ENCODE measurements around the gene OR2D2. TPM values are rescaled to one million over a fixed set of nuclear protein-coding genes. Genes with fewer than 3 reads are reported as not detected.

OR2D2 gene
- total and polyA plus RNA-seq, 9 donors = not detected

DNA sequence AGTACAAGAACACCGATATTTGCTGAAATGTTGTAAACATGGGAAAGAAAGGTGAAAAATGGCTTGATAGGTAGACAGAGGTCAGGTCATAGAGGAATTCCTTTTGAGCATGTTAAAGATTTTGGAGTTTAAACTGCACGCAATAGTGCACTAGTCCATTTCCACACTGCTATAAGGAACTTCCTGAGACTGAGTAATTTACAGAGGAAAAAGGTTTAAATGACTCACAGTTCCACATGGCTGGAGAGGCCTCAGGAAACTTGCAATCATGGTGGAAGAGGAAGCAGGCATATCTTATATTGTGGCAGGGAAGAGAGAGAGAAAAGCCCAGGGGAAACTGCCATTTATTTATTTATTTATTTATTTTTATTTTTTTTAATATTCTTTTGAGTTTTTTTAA lies 41.8 kb downstream of the OR2D2 start:
- Histone ChIP-seq H3K27me3 (ENCODE audit: control insufficient read depth, insufficient read depth, low read length) (no peaks in the 10 kb centered on the region), H3K9me3 (replicated peaks; ENCODE audit: control insufficient read depth, low read depth, low read length) (no peaks in the 10 kb centered on the region), H3K4me3 (ENCODE audit: low read length) (no peak overlapping the region), H3K27ac (ENCODE audit: low read length) (no peak overlapping the region), H3K36me3 (ENCODE audit: control insufficient read depth, insufficient read depth, low read length) (no peaks in the 10 kb centered on the region), H3K4me1 (ENCODE audit: control insufficient read depth, insufficient read depth, low read length) (no peaks in the 10 kb centered on the region)
- WGBS (ENCODE audit: insufficient coverage) = 83% methylated on average over 1 of the region's 2 CpGs
- DNase-seq = no peak

- no peak within 1 kb of the TSS for H3K27ac ChIP-seq (ENCODE audit: low read length)
- no peak within 1 kb of the TSS for H3K4me3 ChIP-seq (ENCODE audit: low read length)
- no peaks in the 10 kb centered on the region for H3K27me3 ChIP-seq (ENCODE audit: control insufficient read depth, insufficient read depth, low read length)
- no peaks in the 10 kb centered on the region for H3K36me3 ChIP-seq (ENCODE audit: control insufficient read depth, insufficient read depth, low read length)
- H3K4me1 ChIP-seq (ENCODE audit: control insufficient read depth, insufficient read depth, low read length) = no peaks in the 10 kb centered on the region
- DNase-seq = no peak
- H3K9me3 ChIP-seq (replicated peaks; ENCODE audit: control insufficient read depth, low read depth, low read length) = no peaks in the 10 kb centered on the region
- no CpG with 5 or more reads among the region's 3 CpGs for WGBS (ENCODE audit: insufficient coverage)
Observed at GRCh38 chr11:6845383-6845782, 46.9 kb downstream of the OR2D2 start, which contains the start of gene OR10A5. Gene OR10A5, plus strand, starts transcription at chr11:6845683. Its CDS starts 0 bp downstream, at chr11:6845683.

DNA sequence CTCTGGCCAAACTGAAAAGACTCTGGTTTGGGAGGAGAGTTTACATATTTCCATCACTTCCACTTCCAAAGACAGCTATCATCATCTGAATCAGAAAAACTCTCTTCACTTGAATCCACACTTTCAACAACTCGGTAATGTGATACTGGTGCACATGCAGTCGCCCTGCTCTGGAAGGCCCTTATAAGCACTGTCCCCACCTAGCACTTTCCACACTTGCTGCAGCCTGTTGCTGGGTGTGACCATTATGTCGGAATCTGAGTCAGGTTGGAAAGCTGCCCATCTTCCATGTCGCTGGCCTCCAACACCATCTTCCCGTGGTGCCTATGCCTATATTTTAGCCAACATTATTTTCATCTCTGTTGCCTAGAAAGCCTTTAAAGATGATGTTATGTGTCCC lies 47.9 kb downstream of the OR2D2 start:
- H3K4me1 ChIP-seq (ENCODE audit: control insufficient read depth, insufficient read depth, low read length) = no peaks in the 10 kb centered on the region
- H3K36me3 ChIP-seq (ENCODE audit: control insufficient read depth, insufficient read depth, low read length) = no peaks in the 10 kb centered on the region
- H3K27ac ChIP-seq (ENCODE audit: low read length) = no peak overlapping the region
- H3K9me3 ChIP-seq (replicated peaks; ENCODE audit: control insufficient read depth, low read depth, low read length) = no peaks in the 10 kb centered on the region
- no peaks in the 10 kb centered on the region for H3K27me3 ChIP-seq (ENCODE audit: control insufficient read depth, insufficient read depth, low read length)
- 92% methylated on average over 3 of the region's 5 CpGs for WGBS (ENCODE audit: insufficient coverage)
- no peak for DNase-seq
- H3K4me3 ChIP-seq (ENCODE audit: low read length) = no peak overlapping the region

DNA sequence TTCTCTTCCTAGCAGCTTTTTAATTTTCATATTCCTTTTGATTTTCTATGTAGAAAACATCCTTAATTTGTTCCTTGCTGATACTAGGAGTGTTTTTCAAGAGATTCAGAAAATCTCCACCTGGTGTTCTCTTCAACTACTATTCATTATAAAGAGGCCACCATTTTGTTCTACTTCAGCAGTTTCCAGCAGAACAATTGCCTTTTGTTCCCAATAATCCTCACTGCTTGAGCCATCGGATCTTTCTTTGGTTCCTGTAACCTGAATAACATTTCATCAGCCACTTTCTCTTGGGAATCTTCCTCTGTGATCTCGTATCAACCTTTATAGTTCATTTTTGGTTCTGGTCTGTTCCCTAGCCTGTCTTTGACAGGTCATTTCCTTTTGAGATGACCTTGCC lies 48.6 kb downstream of the OR2D2 start:
- H3K9me3 ChIP-seq (replicated peaks; ENCODE audit: control insufficient read depth, low read depth, low read length) = no peaks in the 10 kb centered on the region
- 41% methylated on average over 2 of the region's 2 CpGs for WGBS (ENCODE audit: insufficient coverage)
- H3K4me1 ChIP-seq (ENCODE audit: control insufficient read depth, insufficient read depth, low read length) = no peaks in the 10 kb centered on the region
- H3K27ac ChIP-seq (ENCODE audit: low read length) = no peak overlapping the region
- no peaks in the 10 kb centered on the region for H3K27me3 ChIP-seq (ENCODE audit: control insufficient read depth, insufficient read depth, low read length)
- no peaks in the 10 kb centered on the region for H3K36me3 ChIP-seq (ENCODE audit: control insufficient read depth, insufficient read depth, low read length)
- no peak for DNase-seq
- H3K4me3 ChIP-seq (ENCODE audit: low read length) = no peak overlapping the region

DNA sequence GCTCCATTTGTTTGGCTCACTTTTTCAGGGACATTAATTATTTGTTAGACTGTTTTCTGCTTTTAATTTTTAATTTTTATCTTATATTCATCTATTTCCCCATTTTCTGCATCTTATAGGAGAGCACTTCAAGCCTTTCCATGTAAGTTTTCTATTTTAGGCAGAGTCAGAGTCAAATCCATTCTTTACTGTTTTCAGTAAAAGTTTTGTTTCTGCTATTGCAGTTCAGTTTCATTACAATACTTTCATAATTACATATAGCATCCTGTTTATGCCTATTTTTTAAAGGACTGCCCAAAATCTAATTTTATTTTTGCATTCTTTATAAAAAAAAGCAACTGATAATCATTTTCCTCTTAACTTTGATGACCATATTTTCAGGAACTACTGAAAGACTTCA lies 50.6 kb downstream of the OR2D2 start:
- H3K27me3 ChIP-seq (ENCODE audit: control insufficient read depth, insufficient read depth, low read length) = no peaks in the 10 kb centered on the region
- no peaks in the 10 kb centered on the region for H3K36me3 ChIP-seq (ENCODE audit: control insufficient read depth, insufficient read depth, low read length)
- no peak overlapping the region for H3K27ac ChIP-seq (ENCODE audit: low read length)
- no peaks in the 10 kb centered on the region for H3K9me3 ChIP-seq (replicated peaks; ENCODE audit: control insufficient read depth, low read depth, low read length)
- no peak overlapping the region for H3K4me3 ChIP-seq (ENCODE audit: low read length)
- no peak for DNase-seq
- no peaks in the 10 kb centered on the region for H3K4me1 ChIP-seq (ENCODE audit: control insufficient read depth, insufficient read depth, low read length)

Other genes starting within 250 kb of the OR2D2 start
- 36.3 TPM for gene DCHS1, start 236.7 kb downstream of the OR2D2 start, total RNA-seq
- 10 to 100 TPM; 30.7 to 69.3 (median 51.0) TPM for gene DCHS1, start 236.7 kb downstream of the OR2D2 start, polyA plus RNA-seq (ENCODE audit: insufficient read depth in 1 of 8, insufficient read length in 8 of 8, low replicate concordance in 1 of 8)
- 37.2 TPM for gene MRPL17, start 209.2 kb downstream of the OR2D2 start, total RNA-seq
- 10 to 100 TPM; 63.5 to 86.7 (median 71.7) TPM for gene MRPL17, start 209.2 kb downstream of the OR2D2 start, polyA plus RNA-seq (ENCODE audit: insufficient read depth in 1 of 8, insufficient read length in 8 of 8, low replicate concordance in 1 of 8)
- 0.04 TPM for gene OR2AG2, start 120.5 kb downstream of the OR2D2 start, total RNA-seq
- gene OR2AG2, start 120.5 kb downstream of the OR2D2 start, polyA plus RNA-seq (ENCODE audit: insufficient read depth in 1 of 8, insufficient read length in 8 of 8, low replicate concordance in 1 of 8) = under 1 TPM in 3 of 8 donors, not detected in 5; 0.04 to 0.05 (median 0.04) TPM
- not detected for gene OR2AG1, start 109.5 kb downstream of the OR2D2 start, total RNA-seq
- gene OR2AG1, start 109.5 kb downstream of the OR2D2 start, polyA plus RNA-seq (ENCODE audit: insufficient read depth in 1 of 8, insufficient read length in 8 of 8, low replicate concordance in 1 of 8) = under 1 TPM in 4 of 8 donors, not detected in 4; 0.04 to 0.05 (median 0.05) TPM
- gene OR6A2, start 92.8 kb downstream of the OR2D2 start, total RNA-seq = 0.04 TPM
- gene OR6A2, start 92.8 kb downstream of the OR2D2 start, polyA plus RNA-seq (ENCODE audit: insufficient read depth in 1 of 8, insufficient read length in 8 of 8, low replicate concordance in 1 of 8) = under 1 TPM in 1 of 8 donors, not detected in 7; 0.04 TPM
- gene OR10A5, start 46.8 kb downstream of the OR2D2 start, total RNA-seq = not detected
- gene OR10A5, start 46.8 kb downstream of the OR2D2 start, polyA plus RNA-seq (ENCODE audit: insufficient read depth in 1 of 8, insufficient read length in 8 of 8, low replicate concordance in 1 of 8) = not detected
- gene OR10A2, start 29.4 kb downstream of the OR2D2 start, total RNA-seq = not detected
- gene OR10A2, start 29.4 kb downstream of the OR2D2 start, polyA plus RNA-seq (ENCODE audit: insufficient read depth in 1 of 8, insufficient read length in 8 of 8, low replicate concordance in 1 of 8) = not detected
- not detected for gene OR10A4, start 15.9 kb downstream of the OR2D2 start, total RNA-seq
- gene OR10A4, start 15.9 kb downstream of the OR2D2 start, polyA plus RNA-seq (ENCODE audit: insufficient read depth in 1 of 8, insufficient read length in 8 of 8, low replicate concordance in 1 of 8) = not detected
- gene OR2D3, start 28.5 kb upstream of the OR2D2 start, total RNA-seq = not detected
- not detected for gene OR2D3, start 28.5 kb upstream of the OR2D2 start, polyA plus RNA-seq (ENCODE audit: insufficient read depth in 1 of 8, insufficient read length in 8 of 8, low replicate concordance in 1 of 8)
- 0.89 TPM for gene ZNF215, start 33.9 kb upstream of the OR2D2 start, total RNA-seq
- gene ZNF215, start 33.9 kb upstream of the OR2D2 start, polyA plus RNA-seq (ENCODE audit: insufficient read depth in 1 of 8, insufficient read length in 8 of 8, low replicate concordance in 1 of 8) = 1 to 10 TPM in 6 of 8 donors, under 1 TPM in 2; 0.88 to 1.6 (median 1.2) TPM
- 3.4 TPM for gene ZNF214, start 127.8 kb upstream of the OR2D2 start, total RNA-seq
- 1 to 10 TPM; 1.5 to 2.7 (median 2.2) TPM for gene ZNF214, start 127.8 kb upstream of the OR2D2 start, polyA plus RNA-seq (ENCODE audit: insufficient read depth in 1 of 8, insufficient read length in 8 of 8, low replicate concordance in 1 of 8)
- 0.04 TPM for gene NLRP14, start 128.0 kb upstream of the OR2D2 start, total RNA-seq
- gene NLRP14, start 128.0 kb upstream of the OR2D2 start, polyA plus RNA-seq (ENCODE audit: insufficient read depth in 1 of 8, insufficient read length in 8 of 8, low replicate concordance in 1 of 8) = under 1 TPM in 7 of 8 donors, not detected in 1; 0.04 to 0.07 (median 0.05) TPM
- 0.04 TPM for gene RBMXL2, start 196.5 kb upstream of the OR2D2 start, total RNA-seq
- gene RBMXL2, start 196.5 kb upstream of the OR2D2 start, polyA plus RNA-seq (ENCODE audit: insufficient read depth in 1 of 8, insufficient read length in 8 of 8, low replicate concordance in 1 of 8) = under 1 TPM in 1 of 8 donors, not detected in 7; 0.06 TPM